SK-N-SH (cell line): Measurements from ENCODE around the gene ABCB9.

Experiments
- CTCF ChIP-seq: fragments of 200-600 bp; sonication (generic); IDR thresholded peaks from 2 replicates; pipeline ENCODE4 v1.6.1; 2017; ENCODE audit warnings: antibody characterized with exemption, mild to moderate bottlenecking, moderate library complexity
- ELF1 ChIP-seq: IDR thresholded peaks from 2 replicates; pipeline ENCODE4 v1.4.0; 2012
- EP300 ChIP-seq, 2 experiments: IDR thresholded peaks; 2 replicates each; pipeline versions ENCODE4 v1.4.0 to v1.6.1; 2012; ENCODE audit warnings: borderline replicate concordance in 1 of 2, low read depth in 1 of 2, low read length in 1 of 2
- EZH2phosphoT487 ChIP-seq: fragments of 200-600 bp; sonication (generic); IDR thresholded peaks from 2 replicates; pipeline ENCODE4 v1.6.1; 2017; ENCODE audit warnings: low read depth, mixed run types, mild to moderate bottlenecking, antibody characterized with exemption, moderate library complexity, borderline replicate concordance
- IRF3 ChIP-seq: fragments of 150-350 bp; IDR thresholded peaks from 2 replicates; pipeline ENCODE4 v1.6.1; 2016; ENCODE audit warnings: mild to moderate bottlenecking, low read depth, low read length
- NRF1 ChIP-seq: IDR thresholded peaks from 2 replicates; pipeline ENCODE4 v1.6.1; 2012; ENCODE audit warnings: low read depth, mild to moderate bottlenecking, low read length
- REST ChIP-seq: IDR thresholded peaks from 2 replicates; pipeline ENCODE4 v1.6.1; 2012; ENCODE audit warnings: mild to moderate bottlenecking, low read depth, low read length, moderate library complexity

- no peak for TF ChIP-seq CTCF
- TF ChIP-seq REST, result no peak
- no peak for TF ChIP-seq EZH2phosphoT487
- no peak for TF ChIP-seq ELF1
- TF ChIP-seq EP300 (IDR thresholded peaks at IDR 0.05; ENCODE audit: borderline replicate concordance in 1 of 2, low read depth in 1 of 2, low read length in 1 of 2), result no peak
- TF ChIP-seq NRF1, result no peak
- TF ChIP-seq IRF3, result no peak
Measured at GRCh38 chr12:122977655-122978392, 11.6 kb upstream of the ABCB9 start.
